ENCODE results near the gene TMC8.

TMC8 gene

DNA sequence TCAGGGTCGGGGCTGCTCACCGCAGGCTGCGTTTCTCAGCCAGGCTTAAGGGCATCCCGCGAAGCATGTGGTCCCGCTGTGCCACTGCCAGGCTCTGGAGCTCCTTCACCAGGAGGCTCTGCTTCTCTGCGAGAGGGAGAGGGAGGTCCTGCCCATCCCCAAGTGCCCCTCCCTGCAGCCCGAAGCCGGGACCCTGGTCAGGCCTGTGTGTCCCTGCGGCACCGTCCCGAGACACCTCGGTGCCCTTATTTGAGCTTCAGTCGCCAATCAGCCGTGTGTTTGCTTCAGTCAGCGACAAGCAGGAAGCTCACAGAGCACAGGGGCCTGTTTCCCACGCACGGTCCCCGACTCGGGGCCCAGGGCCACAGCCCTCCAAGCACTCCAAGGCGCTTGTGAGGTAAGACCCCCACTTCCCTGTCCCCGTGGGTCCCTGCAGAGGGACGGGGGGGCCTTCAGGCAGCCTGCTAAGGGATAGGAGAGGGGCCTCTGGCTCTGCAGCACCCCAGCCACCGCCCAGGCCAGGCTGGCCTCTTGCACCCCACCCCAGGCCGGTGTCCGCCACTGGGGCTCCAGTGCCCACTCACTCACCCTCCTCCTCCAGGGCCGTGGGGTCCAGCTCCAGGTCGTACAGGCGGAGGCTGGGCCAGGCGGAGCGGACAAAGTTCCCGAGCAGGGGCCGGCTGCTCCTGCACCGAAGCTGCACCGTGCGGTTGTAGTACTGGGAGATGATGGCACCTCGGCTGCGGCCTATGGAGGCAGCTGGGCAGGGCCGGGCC, 5.2 kb upstream of the TMC8 start:
- DNase-seq: peak; percentile 51

DNA sequence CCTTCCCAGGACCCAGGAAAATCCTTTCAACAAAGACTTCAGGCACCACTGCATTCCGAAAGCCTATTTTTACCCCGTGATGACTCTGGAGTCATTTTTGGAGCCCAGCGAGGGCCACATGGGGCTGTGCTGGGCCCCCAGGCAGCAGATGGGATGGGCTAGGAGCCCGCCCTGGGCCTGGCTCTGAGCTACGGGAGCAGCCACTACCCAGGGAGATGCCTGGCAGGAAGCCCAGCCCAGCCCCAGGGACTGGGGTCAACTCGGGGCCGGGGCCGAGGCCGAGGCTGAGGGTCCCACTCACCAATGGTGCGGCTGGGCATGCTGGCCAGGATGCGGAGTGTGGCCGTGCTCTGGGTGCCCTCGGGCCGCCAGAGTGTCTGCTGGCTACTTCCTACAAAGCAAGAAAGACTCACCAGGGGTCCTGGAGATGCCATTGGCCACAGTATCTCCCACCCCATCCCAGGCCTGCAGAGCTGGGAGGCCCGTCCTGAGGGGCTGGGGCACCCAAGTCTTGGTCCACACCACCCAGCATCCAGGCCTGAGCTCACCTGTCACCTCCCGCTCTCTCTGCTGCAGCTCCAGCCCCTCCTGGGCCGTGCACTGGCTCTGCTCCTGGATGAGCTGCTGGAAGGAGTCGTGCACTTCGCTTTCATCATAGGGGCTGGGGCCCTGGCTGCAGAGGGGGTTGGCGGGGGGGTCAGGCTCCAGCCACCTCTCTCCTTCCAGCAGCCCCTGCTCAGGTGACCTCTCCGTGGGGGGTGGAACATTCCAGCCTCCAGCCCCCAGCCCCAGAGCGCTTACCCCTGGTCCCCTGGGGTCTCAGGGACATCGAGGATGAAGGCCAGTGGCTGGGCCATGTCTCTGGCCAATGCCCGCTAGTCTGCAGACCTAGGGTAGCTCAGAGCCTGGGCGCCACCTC, 4.3 kb upstream of the TMC8 start:
- DNase-seq: no peak

DNA sequence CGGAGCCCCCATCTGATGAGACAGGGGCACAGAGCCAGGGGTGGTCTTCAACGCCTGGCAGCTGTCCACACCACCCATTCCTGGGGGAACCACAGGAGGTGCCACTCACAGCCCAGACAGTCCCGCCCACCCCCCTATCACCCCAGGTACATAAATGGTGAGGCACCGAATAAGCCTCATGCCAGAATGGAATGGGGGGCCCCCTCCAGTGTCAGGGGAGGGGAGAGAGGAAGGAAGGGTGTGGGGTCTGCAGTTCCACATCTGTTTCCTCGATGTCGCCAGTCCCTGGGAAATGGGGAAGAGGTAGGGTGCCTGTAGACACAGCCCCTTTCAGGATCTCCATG, 3.7 kb upstream of the TMC8 start:
- DNase-seq: no peak

DNA sequence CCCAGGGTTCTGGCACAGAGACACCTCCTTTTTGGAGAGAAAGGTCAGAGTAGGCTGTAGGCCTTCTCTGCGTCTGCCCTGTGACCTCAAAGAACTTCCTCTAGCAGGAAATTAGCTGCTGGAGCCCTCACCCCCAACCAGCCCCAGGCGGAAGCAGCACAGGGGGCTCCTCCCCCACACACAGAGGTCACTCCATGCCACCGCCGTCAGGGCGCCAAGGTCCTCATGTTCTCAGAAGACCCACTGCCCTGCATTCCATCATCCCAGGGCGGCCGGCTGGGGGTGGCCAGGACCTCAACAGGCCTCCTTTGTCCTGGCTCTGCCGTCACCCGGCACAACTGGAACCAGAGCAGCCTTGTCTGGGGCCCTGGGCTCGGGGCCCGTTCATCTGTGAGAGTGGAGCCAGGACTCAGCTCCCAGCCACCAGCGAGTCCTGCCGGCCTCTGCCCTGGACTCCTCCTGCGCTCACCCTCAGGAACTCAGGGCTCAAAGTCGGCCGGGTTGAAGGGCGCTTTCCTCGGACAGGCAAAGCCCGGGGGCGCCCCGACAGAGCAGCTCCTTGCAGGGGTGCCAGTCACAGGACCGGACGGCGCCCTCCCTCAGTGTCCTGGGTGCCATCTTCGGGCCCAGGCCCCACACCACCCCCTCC, 3.2 kb upstream of the TMC8 start:
- peak; percentile 62 for DNase-seq

DNA sequence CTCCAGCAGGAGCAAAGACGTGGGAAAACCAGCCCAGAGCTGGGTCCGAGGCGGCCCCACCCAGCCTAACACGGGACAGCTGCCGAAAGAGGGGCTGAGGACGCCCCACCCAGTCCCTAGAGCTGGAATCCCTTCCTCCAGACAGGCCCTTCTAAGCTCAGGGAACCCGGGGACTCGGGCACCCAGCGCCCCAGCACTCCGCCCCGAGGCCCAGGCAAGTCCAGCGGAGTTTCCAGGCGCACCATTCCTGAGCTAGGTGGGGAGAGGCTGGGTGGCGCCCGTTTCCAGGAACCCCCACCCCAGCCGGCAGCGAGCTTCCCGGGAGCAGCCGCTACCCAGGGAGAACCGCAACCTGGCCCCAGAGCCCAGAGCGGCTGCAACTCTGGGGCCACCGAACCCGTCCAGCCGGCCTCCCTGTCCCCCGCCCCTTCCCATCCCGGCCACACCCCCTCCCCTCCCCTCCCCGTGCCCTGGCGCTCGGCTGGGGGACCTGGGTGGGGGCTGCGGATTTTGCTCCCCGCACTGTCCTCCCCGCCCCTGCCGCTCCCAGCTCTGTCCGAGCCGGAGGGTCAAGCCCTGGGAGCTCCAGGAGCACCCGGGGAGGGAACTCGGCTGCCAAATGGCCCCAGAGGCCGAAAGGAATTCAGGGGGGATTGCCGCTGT, 2.6 kb upstream of the TMC8 start:
- DNase-seq: no peak

DNA sequence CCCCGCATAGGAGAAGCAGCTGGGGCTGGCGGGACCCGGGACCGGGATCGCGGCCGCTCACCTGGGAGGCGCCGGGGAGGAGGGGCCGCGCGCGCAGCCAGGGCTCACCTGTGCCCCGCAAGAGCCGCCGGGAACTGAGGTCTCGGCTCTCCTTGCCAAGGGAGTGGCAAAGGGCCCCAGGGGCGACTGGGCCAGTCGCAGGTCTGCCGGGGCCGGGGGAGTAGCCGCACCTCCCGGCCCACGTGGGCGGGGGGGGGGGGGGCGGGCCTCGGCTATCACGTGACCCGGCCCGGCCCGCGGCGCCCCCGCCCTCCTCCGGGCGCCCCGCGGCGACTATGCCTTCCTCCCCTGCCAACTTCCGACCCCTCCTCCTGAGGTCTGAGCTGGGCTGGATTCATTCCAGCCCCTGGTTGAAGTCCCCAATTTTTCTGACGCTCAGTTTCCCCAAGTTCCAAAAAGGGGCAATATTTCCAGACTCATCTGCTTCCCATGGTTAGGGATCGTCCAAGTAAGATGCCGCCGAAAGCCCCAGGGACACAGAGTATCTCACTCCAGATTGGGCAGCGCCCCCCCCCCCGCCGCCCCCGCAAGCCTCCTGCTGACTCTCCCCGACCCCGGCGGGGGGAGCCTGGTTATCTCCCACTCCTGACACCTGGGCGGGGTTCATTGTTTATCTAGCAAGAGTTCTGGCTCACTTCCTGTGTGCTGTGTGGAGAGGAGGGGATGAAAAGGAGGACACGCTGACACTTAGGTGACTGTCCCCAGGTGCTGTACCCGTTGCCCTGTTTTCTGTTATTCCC, 1.8 kb upstream of the TMC8 start, which contains the start of gene TMC6:
Gene TMC6 (minus strand): TSS at position 205 of the 800 bp plus-strand sequence. CDS start 1,923 bp downstream, outside the sequence.
- DNase-seq: peak; percentile 59

DNA sequence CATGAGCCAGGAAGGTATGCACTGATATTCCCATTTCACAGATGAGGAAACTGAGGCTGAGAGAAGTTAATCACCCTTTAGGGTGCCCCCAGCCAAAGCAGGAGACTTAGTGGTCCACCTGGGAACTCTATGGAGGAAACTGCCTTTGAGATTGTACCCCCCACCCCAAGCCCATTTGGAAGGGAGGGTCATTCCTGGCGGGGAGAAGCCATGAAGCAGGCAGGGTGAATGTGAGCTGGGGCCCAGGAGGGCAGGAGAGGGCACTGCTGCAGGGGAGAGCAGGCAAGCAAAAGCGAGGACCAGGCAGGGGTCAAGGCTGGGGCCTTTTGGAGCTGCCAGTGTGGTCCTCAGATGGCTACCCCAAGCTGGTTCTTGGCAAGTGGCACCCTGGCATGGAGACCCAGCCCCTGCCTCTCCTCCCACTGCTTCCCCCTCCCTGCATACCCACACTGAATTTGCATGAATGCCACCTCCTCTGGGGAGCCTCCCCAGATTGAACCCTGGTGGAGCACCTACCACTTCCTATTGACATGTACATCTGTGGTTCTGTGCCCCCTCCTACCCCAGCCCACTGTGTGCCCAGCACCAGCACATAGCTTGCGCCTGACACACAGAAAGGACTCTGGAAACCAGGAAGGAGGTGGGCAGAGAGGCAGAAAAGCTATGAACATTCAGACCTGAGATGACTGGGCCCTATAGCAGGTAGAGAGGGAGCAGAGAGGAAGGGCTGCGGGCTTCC, 1.1 kb upstream of the TMC8 start:
- no peak for DNase-seq

DNA sequence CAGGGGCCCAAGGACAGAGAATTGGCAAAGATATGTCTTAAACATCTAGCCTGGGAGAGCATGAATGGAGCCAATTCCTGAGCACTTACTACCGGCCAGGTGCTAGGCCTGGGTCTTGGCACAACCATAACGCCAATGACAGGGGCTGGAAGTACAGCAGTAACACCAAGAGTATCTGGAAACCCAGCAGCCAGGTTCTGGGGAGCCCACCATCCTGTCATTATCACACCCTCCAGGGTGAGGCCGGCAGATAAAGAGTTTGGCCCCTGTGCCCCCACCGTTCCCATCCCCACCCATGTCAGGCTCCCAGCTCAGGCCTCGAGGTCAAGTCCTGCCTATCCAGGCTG, 508 bp upstream of the TMC8 start:
- DNase-seq: no peak

DNA sequence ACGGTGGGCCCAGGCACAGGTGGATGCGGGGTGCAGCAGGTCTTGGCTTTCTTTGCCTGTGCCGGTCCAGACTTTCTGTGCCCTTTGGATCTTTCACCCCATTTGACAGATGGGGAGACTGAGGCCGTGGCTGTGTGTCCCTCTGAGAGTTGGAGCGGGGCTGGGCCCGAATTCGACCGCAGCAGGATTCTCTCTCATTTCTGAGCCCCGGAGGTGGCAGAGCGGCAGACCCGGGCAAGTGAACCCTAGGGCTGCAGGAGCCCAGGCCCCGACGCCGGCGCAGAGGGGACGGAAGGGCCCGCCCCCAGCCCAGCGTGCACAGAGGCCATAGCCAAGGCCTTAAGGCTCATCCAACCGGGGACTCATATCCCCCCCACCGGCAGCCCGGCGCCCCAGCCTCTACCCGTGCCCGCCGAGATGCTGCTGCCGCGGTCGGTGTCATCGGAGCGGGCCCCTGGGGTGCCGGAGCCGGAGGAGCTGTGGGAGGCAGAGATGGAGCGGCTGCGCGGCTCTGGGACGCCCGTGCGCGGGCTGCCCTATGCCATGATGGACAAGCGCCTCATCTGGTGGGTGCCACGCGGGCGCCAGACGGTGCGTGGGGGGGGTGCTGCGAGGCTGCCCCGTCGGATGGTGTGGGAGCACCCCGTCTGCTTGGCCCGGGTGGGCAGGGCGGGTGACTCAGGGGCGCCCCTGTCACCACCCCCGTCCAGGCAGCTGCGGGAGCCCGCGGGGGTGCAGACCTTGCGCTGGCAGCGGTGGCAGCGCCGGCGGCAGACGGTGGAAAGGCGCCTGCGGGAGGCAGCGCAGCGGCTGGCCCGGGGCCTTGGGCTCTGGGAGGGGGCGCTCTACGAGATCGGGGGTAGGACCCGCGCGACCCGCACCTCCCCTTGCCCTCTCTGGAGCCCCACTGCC, 857 bp downstream of the TMC8 start:
- peak; percentile 49 for DNase-seq

DNA sequence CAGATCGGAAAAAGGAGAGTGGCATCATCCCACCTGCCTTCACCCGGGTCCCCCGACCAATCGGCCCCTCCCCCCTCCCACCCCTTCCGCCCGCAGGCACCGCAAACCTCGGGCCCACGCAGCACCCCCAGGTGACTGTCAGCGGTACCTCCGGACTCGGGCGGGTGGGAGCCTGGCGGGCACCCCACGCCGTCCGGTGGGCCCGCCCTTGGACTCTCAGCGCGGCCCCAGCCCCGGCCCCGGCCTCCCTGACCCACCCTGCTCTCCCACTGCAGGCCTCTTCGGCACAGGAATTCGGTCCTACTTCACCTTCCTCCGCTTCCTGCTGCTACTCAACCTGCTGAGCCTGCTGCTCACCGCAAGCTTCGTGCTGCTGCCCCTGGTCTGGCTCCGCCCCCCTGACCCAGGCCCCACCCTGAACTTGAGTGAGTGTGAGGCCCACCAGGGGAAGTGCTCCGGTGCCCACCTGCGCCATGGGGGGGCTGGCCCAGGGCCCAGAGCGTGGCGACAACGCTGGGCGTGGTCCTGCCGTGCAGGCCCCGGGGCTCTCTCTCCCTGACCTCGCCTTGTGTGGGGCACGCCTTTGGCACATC, 1.6 kb downstream of the TMC8 start:
- DNase-seq: peak; percentile 63

DNA sequence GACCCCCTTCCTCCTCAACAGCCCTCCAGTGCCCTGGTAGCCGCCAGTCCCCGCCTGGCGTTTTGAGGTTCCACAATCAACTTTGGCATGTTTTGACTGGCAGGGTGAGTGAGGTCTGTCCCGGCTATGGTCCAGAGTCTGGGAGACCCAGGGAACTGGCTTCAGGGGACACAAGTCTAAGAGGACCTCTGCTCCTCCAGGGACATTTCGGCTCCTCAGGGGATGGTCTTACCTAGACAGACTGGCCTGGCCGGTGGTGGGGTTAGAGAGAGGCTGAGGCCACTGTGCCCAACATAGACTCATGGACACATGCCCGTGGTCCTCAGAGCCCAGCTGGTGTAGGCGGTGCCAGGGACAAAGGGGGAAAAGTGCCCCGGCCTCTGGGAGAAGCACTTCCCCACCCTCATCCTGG, 2.2 kb downstream of the TMC8 start:
- DNase-seq: no peak

DNA sequence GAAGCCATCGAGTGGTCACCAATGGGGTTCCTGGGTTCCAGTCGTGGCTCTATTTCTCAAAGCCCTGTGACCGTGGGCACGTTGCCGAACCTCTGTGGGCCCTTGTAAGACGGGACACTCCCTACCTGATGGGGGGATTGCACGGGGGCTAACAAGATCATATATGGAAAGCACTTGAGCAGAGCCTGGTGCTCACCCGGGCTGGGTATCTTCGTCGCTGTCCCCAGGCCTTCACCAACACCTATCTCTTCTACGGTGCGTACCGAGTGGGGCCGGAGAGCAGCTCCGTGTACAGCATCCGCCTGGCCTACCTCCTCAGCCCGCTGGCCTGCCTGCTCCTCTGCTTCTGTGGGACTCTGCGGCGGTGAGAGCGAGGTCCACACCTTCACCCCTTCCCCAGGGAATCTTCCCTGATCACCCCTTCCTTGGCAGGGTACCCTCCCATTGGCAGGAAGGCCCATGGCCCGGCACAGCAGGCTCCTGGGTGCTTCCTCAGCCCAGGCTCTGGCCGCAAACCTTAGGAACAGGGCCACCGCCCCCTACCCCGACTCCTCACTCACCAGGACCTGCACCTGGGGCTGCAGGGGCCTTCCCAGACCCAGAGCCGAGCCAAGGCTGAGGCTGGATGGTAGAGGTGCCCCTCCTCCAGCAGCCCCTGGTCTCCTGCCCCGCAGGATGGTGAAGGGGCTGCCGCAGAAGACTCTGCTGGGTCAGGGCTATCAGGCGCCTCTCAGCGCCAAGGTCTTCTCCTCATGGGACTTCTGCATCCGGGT, 2.8 kb downstream of the TMC8 start:
- DNase-seq: no peak

DNA sequence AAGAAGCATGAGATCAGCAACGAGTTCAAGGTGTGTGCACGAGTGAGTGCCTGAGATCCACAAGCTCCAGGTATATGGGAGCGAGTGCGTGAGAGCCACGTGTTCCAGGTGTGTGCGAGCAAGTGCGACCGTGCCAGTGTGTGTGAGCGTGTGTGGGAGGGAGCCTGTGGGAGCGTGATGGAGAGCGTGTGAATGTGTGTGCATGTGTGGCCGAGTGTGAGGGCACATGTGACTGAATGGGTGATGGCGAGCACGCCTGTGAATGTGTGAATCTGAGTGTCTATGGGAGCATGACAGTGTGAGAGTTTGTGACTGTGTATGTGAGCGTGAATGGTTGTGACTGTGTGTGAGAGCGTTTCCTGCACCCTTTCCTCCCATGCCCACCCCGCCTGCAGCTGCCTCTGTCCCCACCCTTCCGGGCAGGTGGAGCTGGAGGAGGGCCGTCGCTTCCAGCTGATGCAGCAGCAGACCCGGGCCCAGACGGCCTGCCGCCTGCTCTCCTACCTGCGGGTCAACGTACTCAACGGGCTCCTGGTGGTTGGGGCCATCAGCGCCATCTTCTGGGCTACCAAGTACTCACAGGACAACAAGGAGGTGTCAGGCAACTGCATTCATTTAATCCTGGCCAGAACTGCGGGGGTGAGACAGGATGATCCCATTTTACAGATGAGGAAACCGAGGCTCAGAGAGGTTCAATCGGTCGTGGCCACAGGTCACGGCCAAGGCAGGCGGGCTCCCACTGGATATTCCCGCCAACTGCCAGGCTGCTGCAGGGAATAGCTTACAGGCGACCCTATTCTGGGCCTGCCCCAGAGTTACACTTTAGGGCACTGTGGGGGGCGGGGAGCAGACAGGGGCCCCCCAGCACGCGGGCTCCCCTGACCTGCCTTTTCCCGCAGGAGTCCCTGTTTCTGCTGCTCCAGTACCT, 3.7 kb downstream of the TMC8 start:
- DNase-seq: peak; percentile 77

DNA sequence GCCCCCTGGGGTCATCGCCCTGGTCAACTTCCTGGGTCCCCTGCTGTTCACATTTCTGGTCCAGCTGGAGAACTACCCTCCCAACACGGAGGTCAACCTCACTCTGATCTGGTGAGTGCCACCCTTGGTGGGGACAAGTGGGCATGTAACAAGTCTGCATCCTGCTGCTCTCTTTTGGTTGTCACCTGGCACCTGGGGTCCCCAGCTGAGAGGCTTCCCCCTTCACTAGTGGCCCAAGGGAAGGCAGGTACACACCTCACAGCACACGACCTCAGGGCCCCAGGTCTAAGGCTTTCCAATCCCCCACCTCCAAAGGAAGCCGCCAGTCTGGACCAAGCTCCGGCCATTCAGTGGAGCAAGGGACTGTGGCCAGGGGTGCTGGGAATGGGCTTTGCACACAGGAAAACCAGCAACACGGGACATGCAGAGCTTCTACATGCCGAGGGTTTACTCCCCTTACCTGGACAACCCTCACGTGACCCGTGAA, 4.4 kb downstream of the TMC8 start:
- no peak for DNase-seq

DNA sequence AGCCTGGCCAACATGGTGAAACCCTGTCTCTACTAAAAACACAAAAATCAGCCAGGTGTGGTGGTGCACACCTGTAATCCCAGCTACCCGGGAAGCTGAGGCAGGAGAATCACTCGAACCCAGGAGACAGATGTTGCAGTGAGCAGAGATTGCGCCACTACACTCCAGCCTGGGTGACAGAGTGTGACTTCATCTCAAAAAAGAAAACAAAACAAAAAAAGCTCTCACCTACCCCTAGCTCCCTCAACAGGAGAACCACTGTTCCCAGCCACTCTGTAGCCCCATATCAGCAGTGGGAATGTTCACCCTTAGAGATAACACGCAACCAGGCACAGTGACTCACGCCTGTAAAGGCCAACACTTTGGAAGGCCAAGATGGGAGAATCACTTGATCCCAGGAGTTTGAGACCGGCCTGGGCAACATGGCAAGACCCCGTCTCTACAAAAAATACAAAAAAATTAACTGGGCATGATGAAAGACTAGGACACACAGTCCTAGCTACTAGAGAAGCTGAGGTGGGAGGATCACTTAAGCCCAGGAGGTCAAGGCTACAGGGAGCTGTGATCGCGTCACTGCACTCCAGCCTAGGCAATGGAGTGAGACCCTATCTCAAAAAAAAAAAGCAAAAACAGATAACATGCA, 5.4 kb downstream of the TMC8 start:
- DNase-seq: no peak

DNA sequence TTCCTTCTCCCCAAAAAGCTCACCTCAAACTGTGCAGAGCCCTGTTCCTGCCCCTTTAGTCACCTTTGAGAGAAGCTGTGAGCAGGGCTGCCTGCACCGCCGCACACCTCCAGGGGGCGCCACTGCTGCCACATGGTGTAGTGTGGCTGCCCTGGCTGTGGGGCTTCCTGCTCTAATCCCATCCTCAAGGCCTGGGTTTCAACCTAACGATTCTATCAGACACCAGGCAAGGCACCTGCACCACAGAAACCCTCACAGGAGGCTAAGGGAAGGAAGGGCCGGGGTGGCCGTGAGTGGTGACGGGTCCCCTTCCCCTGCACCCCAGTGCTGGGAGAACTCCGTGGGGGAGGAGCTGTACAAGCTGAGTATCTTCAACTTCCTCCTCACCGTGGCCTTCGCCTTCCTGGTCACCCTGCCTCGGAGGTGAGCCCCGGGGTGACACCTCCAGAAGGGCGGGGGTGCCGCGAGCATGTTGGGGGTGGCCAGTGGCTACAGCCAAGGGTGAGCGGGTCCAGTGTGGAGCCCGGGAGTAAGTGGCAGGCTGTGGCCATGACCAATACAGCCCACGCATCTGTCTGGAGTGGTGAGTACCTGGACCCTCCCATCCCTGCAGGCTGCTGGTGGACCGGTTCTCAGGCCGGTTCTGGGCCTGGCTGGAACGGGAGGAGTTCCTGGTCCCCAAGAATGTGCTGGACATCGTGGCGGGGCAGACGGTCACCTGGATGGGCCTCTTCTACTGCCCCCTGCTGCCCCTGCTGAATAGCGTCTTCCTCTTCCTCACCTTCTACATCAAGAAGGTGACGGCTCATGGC, 7.0 kb downstream of the TMC8 start:
- no peak for DNase-seq
